AG10803 (cell line): ENCODE measurements around the gene MAPKAPK2.

Experiments used
- DNase-seq: peaks from one replicate; pipeline ENCODE4 v3.0.0; 2010; ENCODE audit warnings: low read depth
- H3K4me3 ChIP-seq: 2 replicates; pipeline ENCODE4 v1.5.1; 2011; ENCODE audit warnings: mild to moderate bottlenecking, low read length, control low read depth
- CTCF ChIP-seq: conservative IDR thresholded peaks from 2 replicates; pipeline ENCODE4 v1.5.1; 2011; ENCODE audit warnings: mild to moderate bottlenecking, low read length, control low read depth, inconsistent platforms

The MAPKAPK2 gene

GRCh38 chr1:206674745-206675175 lies 9.9 kb upstream of the MAPKAPK2 start:
- peak; percentile 99 for DNase-seq
- H3K4me3 ChIP-seq: no peak overlapping the region
- no peak for TF ChIP-seq CTCF

GRCh38 chr1:206676499-206676898 lies 8.2 kb upstream of the MAPKAPK2 start:
- DNase-seq: no peak
- TF ChIP-seq CTCF: no peak
- no peak overlapping the region for H3K4me3 ChIP-seq

GRCh38 chr1:206678490-206678889 lies 6.2 kb upstream of the MAPKAPK2 start:
- no peak for DNase-seq
- TF ChIP-seq CTCF: no peak
- no peak overlapping the region for H3K4me3 ChIP-seq

GRCh38 chr1:206679738-206680211 lies 4.9 kb upstream of the MAPKAPK2 start:
- H3K4me3 ChIP-seq: no peak overlapping the region
- TF ChIP-seq CTCF: no peak
- DNase-seq: no peak

- no peak for DNase-seq
- TF ChIP-seq CTCF: no peak
- H3K4me3 ChIP-seq: no peak overlapping the region
These were observed 4.4 kb upstream of the MAPKAPK2 start for GRCh38 chr1:206680279-206680678.

- TF ChIP-seq CTCF: no peak
- H3K4me3 ChIP-seq: no peak overlapping the region
- no peak for DNase-seq
These were observed 3.3 kb upstream of the MAPKAPK2 start for GRCh38 chr1:206681359-206681758.

GRCh38 chr1:206682111-206682510 lies 2.6 kb upstream of the MAPKAPK2 start:
- no peak overlapping the region for H3K4me3 ChIP-seq
- no peak for DNase-seq
- no peak for TF ChIP-seq CTCF
